Testis (tissue), 3 donors: ENCODE measurements around the gene CCDC18. TPM values are rescaled to one million over a fixed set of nuclear protein-coding genes. Genes with fewer than 3 reads are reported as not detected.
"Not testable (repeated sequence)": the region's sequence is repeated elsewhere in the genome, so short reads cannot be mapped to it uniquely, and the experiment has no call there.

Source experiments
- DNase-seq: peaks from one replicate; pipeline ENCODE4 v3.0.0-alpha.2; 2019
- H3K27ac ChIP-seq, 2 donors: fragments of 200-600 bp; sonication (generic); one replicate each; pipeline ENCODE4 v1.5.1; 2019
- H3K27me3 ChIP-seq: fragments of 200-600 bp; sonication (generic); one replicate; pipeline ENCODE4 v1.5.1; 2019
- H3K36me3 ChIP-seq: fragments of 200-600 bp; sonication (generic); one replicate; pipeline ENCODE4 v1.5.1; 2017; ENCODE audit warnings: low read depth; ENCODE audit errors: missing control alignments
- H3K4me1 ChIP-seq: fragments of 200-600 bp; sonication (generic); one replicate; pipeline ENCODE4 v1.5.1; 2019
- H3K4me3 ChIP-seq, 2 donors: fragments of 200-600 bp; sonication (generic); one replicate each; pipeline ENCODE4 v1.5.1; 2017 to 2019
- H3K9me3 ChIP-seq: fragments of 200-600 bp; sonication (generic); one replicate; pipeline ENCODE4 v1.5.1; 2017
- POLR2A ChIP-seq: fragments of 450-650 bp; IDR thresholded peaks from one replicate; pipeline ENCODE4 v1.6.1; 2017; ENCODE audit warnings: antibody characterized with exemption, mild to moderate bottlenecking, moderate library complexity
- WGBS, 2 donors: methylation state at CpG; one replicate each; pipeline ENCODE4 v1.1.5; 2018; 5-methylcytosine and 5-hydroxymethylcytosine counted together
- intact Hi-C: fragments of 100-400 bp; cut with DNase I; formaldehyde crosslinking; loops from one replicate; pipeline ENCODE4 v1.15.1; 2023; ENCODE audit warnings: low total_unique reads
- polyA plus RNA-seq: library from polyadenylated mRNA; stranded (reverse); fragments of 350-450 nt; fragmentation: Illumina TruSeq; extraction: RNeasy Lipid Tissue Mini Kit (QIAGEN cat#74804); gene quantifications from one replicate; pipeline ENCODE4 v1.2.3, GENCODE V29; 2014; ENCODE audit warnings: low read depth, low replicate concordance; ENCODE audit not compliant: insufficient read depth
- total RNA-seq, 2 donors: library from RNA; depleted of rRNA; stranded (reverse); fragments of >200 nt; gene quantifications; one replicate each; pipeline ENCODE4 v1.2.3, GENCODE V29; 2016
- TF ChIP-seq, protein P1 (sequence below), 3 experiments: fragments of 450-650 bp in 2 of 3; fragments of 200-600 bp in 1 of 3; sonication (generic) in 1 of 3; IDR thresholded peaks; one replicate each; pipeline ENCODE4 v1.5.1; 2016 to 2019; ENCODE audit warnings: antibody characterized with exemption in 3 of 3, mild to moderate bottlenecking in 2 of 3, moderate library complexity in 1 of 3

The CCDC18 gene
- total and polyA plus RNA-seq, 3 donors from 2014 or later, result 3.9 to 38.3 (median 19.4) TPM

DNA sequence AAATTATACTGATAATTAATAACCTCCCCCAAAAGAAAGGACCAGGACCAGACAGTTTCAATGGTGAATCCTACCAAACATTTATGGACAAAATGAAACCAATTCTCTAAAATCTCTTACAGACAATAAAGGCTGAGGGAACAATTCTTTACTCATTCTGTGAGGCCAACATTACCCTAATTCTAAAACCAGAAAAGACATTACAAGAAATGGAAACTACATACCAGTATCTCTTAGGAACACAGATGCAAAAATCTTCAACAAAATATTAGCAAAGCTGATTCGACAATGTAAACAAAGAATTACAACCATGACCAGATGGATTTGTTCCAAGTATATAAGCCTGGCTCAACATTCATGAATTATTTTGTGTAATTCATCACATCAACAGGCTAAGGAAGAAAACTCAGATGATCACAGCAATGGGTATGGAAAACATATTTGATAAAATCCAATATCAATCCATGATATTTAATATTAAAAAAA, 8.9 kb upstream of the CCDC18 start:
- TF ChIP-seq, protein P1, sequence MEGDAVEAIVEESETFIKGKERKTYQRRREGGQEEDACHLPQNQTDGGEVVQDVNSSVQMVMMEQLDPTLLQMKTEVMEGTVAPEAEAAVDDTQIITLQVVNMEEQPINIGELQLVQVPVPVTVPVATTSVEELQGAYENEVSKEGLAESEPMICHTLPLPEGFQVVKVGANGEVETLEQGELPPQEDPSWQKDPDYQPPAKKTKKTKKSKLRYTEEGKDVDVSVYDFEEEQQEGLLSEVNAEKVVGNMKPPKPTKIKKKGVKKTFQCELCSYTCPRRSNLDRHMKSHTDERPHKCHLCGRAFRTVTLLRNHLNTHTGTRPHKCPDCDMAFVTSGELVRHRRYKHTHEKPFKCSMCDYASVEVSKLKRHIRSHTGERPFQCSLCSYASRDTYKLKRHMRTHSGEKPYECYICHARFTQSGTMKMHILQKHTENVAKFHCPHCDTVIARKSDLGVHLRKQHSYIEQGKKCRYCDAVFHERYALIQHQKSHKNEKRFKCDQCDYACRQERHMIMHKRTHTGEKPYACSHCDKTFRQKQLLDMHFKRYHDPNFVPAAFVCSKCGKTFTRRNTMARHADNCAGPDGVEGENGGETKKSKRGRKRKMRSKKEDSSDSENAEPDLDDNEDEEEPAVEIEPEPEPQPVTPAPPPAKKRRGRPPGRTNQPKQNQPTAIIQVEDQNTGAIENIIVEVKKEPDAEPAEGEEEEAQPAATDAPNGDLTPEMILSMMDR (IDR thresholded peaks at IDR 0.05), result no peak
- no peak for TF ChIP-seq POLR2A
- H3K4me3 ChIP-seq, result no peak overlapping the region
- intact Hi-C loops, result no loop called here
- H3K9me3 ChIP-seq, result no peaks in the 10 kb centered on the region
- DNase-seq, result no peak
- WGBS, 2 donors, result 86 to 91% methylated on average over 1 of the region's 1 CpG
- no peak overlapping the region for H3K27ac ChIP-seq
- H3K4me1 ChIP-seq, result no peaks in the 10 kb centered on the region
- no peaks in the 10 kb centered on the region for H3K36me3 ChIP-seq
- H3K27me3 ChIP-seq, result no peaks in the 10 kb centered on the region

DNA sequence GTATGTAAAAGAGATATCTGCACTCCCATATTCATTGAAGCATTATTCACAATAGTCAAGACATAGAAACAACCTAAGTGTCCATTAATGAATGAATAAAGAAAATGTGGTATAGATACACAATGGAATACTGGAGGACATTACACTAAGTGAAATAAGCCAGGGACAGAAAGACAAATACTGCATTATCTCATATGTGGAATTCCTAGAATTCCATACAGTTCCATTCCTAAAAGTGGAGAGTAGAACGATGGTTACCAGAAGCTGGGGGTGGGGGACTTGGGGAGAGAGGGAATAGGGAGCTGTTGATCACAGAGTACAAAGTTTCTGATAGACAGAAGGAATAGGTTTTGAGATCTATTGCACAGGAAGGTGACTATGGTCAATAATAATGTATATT, 7.7 kb upstream of the CCDC18 start:
- Histone ChIP-seq H3K4me1 (no peaks in the 10 kb centered on the region), H3K27ac (no peak overlapping the region), H3K27me3 (no peaks in the 10 kb centered on the region), H3K4me3 (no peak overlapping the region), H3K36me3 (no peaks in the 10 kb centered on the region), H3K9me3 (no peaks in the 10 kb centered on the region)
- WGBS, 2 donors, result 35 to 57% methylated on average over 1 of the region's 1 CpG
- no peak for TF ChIP-seq POLR2A
- intact Hi-C loops, result no loop called here
- DNase-seq, result no peak

DNA sequence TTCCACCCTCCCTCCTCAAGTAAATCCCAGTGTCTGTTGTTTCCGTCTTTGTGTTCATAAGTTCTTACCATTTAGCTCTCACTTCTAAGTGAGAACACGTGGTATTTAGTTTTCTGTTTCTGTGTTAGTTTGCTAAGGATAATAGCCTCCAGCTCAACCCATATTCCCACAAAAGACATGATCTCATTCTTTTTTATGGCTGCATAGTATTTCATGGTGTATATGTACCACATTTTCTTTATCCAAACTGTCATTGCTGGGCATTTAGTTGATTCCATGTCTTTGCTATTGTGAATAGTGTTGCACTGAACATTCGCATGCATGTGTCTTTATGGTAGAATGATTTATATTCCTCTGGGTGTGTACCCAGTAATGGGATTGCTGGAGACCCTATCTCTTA, 5.9 kb upstream of the CCDC18 start:
- intact Hi-C loops, DNase-seq, H3K36me3 ChIP-seq, H3K27ac ChIP-seq, H3K4me1 ChIP-seq, H3K9me3 ChIP-seq, H3K4me3 ChIP-seq, H3K27me3 ChIP-seq: not testable (repeated sequence)
- WGBS, 2 donors, result 95 to 99% methylated on average over 3 of the region's 3 CpGs

DNA sequence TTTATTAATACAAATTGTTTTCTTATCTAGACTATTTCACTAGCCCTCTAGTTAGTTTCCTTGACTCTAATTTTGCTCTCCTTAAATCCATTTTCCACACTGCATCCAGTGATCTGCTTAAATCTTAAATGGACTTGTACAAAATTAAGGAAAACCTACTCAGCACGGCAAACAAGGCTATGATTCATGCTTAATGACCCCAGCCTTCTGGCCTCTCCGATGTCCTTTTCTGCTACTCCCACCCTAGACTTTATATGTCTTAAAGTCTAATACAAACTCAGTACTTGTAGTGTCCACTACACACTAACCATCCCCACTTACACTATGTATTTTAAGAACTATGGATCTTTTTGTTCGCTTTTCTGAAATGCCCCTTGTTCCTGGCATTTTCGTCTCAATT, 2.5 kb upstream of the CCDC18 start:
- no peak for DNase-seq
- no peaks in the 10 kb centered on the region for H3K9me3 ChIP-seq
- peak overlapping the region in 1 of 2 donors; percentile 99 for H3K4me3 ChIP-seq
- TF ChIP-seq, protein P1 (IDR thresholded peaks at IDR 0.05), result no peak
- no peak for TF ChIP-seq POLR2A
- H3K4me1 ChIP-seq, result peaks cover 4% of the 10 kb centered on the region
- no peaks in the 10 kb centered on the region for H3K27me3 ChIP-seq
- no peaks in the 10 kb centered on the region for H3K36me3 ChIP-seq
- 21 to 27% methylated on average over 4 of the region's 4 CpGs for WGBS, 2 donors
- no peak overlapping the region for H3K27ac ChIP-seq
- intact Hi-C loops, result no loop called here

DNA sequence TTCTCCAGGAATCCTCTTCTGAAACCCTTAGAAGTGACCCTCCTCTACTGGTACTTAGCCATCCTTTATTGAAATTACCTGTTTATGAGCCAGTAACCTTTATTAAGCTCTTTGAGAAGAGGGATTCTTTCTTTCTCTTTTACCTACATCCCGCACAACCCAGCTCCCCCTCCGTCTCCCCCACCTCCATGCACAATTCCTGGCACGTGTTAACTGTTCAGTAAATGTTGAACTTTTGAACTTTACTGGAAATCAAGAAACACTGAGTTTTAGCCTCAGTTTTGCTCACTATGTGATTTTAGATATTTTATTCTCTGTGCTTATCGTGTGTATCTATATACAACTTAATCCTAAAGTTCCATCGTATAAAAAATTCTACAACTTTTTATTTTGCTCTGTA, 2.1 kb upstream of the CCDC18 start:
- no peaks in the 10 kb centered on the region for H3K9me3 ChIP-seq
- intact Hi-C loops, result no loop called here
- no peaks in the 10 kb centered on the region for H3K27me3 ChIP-seq
- H3K36me3 ChIP-seq, result no peaks in the 10 kb centered on the region
- 16 to 19% methylated on average over 5 of the region's 5 CpGs for WGBS, 2 donors
- H3K4me1 ChIP-seq, result peaks cover 4% of the 10 kb centered on the region
- no peak for DNase-seq
- peak overlapping the region in 1 of 2 donors; percentile 99 for H3K4me3 ChIP-seq
- TF ChIP-seq, protein P1 (IDR thresholded peaks at IDR 0.05), result no peak
- TF ChIP-seq POLR2A, result no peak
- no peak overlapping the region for H3K27ac ChIP-seq
